ENCODE data around the gene AGBL1.
A peak's percentile ranks its signal among the peaks of the same experiment; 100 is the strongest.
"Not testable (repeated sequence)": the region's sequence is repeated elsewhere in the genome, so short reads cannot be mapped to it uniquely, and the experiment has no call there.

Gene AGBL1

DNA sequence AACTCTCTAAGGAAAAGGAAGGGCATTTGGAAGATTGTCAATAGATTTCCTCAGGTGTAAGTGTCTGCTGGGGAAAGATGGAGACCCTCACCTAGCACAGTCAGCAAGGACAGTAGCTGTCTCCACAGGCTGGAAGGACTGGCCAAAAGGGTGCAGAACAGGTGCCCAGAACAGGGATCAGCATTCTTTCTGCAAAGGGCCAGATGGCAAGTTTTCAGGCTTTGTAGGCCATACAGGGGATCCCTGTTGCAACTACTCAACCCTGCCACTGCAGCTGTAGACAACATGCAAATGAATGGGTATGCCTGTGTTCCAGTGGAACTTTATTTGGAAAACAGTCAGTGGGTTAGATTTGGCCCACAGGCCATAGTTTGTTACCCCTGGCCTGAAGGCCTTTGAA lies 8.1 kb downstream of the AGBL1 start:
- DNase-seq, result no peak

DNA sequence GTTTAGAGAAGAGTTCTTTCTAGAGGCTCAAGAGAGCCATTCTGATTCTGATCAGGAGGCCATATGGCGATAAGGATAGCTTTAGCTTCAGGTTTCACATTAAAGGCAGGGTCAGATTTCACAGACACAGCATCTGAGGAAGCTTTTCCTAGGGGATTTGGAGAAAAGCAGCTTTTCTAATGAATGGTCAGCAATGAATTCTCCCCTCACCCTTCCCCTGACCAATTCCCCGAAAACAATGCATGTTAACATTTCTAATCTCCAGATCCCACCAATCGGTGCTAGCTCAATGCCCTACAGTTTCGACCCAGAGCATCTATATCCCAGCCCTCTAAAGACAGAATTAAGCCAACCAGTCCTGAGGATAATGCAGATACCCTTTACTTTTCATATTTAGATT lies 9.8 kb downstream of the AGBL1 start:
- no peak for DNase-seq

DNA sequence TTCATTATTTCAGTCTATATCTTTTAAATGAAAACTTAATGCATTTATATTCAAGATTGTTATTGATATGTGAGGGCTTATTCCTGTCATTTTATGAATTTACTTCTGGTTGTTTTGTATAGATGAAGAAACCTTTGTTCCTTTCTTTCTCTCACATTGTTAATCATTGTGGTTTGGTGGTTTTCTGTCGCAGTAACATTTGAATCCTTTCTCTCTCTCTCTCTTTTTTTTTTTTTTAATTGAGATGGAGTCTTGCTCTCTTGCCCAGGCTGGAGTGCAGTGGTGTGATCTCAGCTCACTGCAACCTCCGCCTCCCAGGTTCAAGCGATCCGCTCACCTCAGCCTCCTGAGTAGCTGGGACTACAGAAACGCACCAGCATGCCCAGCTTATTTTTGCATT lies 22.1 kb downstream of the AGBL1 start:
- no peak for DNase-seq

DNA sequence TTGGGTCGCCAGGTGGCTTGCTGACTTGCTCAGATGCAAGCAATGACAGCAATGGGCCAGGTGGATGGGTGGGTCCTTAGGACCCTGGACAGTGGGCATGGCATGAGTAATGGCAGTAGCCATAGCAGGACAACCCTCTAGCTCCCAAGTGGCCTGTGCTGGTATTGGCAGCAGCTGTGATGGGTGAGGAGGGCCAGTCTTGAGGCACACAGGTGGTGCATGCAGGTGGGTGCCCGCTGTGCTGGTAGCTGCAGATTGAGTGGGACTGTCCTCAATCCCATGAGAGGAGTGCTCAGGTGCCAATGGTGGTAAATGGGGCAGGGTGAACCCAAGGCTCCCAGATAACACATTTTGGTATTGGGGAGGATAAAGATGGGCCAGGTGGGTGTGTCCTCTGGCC lies 24.2 kb downstream of the AGBL1 start:
- no peak for DNase-seq

DNA sequence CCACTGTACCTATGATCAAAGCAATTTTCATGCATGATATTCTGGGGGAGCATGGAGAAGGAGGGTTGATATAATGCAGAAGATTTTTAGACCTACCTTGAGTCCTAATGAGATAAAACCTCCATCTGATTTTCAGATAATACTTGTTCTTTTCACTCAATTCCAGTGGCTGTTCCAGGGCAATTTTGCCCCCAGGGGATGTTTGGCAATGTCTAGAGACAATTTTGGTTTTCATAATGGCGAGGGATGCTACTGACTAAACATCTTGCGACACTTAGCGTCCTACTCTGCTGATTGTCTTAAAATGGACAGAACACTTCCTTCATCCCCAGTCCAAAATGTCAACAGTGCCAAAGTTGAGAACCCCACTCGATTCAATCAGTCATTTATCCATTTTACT lies 26.6 kb downstream of the AGBL1 start:
- DNase-seq, result no peak

DNA sequence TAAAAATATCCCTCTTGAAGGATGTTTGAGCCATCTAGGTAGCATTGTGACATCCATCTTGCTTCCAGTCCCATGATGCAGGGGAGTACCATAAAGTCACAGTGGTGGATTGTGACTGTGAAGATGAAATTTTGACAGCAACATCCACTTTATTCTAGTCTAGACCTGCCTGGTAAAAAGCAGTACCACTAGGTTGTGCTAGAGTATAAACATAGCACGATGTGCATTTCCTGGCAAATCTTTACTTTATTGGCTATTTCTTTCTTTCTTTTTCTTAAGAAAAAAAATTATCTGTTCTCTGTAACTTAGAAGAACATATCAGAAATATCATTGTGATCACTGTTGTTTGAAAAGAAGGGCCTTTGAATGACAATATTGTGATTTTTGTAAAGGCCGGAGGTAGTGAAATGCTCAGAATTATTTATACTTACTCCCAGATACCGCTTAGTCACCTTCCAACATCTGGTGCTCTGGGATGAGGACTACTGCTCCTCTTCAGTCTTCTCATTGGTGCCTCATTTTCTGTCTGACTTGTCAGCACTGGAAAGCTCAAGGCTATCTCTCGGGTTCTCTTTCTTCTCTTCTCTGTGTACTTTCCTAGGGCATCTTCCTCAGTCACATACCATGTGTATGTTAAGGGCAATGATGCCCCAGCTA lies 35.6 kb downstream of the AGBL1 start:
- DNase-seq, result no peak

DNA sequence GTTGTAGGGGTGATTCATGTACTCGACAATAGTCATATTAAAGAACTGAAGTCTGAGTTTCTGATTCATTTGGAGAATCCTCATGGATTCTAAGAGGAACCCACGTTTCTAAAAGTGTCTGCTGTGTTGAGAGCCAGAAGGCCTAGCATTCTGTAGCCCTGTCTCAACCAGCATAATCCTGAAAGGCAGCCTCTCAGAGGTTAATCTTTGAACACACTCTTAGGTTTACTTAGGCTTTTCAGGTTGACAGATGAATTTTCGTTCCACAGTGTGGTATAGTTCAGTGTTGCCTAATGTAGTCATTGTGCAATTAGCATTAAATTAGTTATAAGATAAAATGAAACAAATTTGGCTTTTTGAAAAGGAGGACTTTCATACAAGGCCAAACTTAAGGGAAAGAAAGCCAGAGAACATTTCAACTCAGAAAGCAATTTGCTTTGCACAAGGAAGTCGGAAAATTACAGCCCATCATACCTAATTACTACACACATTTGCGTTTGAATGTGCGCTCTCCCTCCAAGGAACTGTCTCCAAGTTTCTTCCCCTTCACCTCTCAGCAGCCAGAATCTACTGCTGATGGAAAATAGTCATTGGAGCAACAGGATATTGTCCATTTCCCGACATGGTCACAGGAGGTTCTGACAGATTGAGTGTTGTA lies 42.0 kb downstream of the AGBL1 start:
- DNase-seq, result no peak

DNA sequence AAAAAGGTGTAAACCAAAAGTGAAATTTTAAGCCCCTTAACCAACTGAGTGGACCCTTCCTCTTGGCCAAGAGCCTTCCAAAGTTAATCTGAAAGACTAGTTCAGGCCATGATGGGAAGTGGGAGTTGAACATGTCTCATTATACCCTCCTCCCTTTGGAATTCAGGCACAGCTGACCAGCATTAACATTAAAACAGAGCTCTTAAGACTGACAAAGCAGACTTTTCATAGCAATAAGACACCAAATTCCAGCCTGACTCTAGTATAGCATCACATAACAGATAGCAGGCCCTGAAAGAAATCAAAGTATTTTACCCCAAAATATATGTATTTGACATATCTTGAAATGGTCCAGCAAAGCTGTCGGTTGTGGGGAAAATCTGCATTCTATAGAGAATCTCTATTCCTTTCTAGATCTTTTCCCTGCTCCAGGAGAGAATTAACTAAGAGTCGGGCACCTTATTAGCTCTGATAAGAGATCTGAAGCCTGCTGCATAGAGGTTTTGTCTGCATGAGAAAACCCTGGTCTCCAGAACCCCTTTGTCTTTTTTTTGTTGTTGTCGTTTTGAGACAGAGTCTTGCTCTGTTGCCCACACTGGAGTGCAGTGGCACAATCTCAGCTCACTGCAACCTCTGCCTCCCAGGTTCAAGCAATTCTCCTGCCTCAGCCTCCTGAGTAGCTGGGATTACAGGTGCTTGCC lies 43.2 kb downstream of the AGBL1 start:
- DNase-seq, result not testable (repeated sequence)

DNA sequence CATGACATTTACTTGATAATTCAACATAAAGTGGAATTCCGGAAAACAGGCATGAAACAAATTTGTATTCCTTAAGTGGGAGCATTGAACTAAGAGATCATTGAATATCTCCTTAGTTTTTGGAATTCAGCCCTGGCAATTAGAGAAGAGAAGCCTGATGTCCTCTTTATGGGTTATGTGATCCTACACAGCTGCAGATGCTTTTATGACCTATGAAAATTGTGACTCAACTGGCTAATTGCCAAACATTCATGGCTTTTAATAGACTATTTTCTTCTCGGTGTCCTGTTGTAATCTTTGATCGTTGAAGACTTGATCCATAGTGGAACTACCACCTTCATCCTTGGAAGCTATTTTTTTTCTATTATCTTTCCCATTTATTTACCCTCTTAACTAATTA lies 46.1 kb downstream of the AGBL1 start:
- DNase-seq, result no peak

DNA sequence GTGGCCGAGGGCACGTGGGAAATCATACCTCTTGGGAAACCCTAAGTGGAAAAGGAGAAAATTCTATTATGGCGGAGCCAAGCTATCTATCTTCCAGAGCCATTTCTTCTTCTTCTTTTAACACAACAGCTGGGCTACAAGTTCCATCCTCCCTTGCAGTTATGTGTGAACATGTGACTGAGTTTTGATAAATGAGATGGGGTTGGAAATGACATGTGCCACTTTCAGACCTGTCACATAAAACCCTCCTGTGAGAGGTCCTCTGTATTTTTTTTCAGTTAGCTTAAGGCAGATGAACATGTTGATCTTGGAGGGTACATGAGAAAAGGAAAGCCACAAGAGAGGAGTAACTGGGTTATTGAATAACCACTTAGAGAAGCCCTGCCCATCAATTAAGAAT lies 47.9 kb downstream of the AGBL1 start:
- DNase-seq, result no peak

DNA sequence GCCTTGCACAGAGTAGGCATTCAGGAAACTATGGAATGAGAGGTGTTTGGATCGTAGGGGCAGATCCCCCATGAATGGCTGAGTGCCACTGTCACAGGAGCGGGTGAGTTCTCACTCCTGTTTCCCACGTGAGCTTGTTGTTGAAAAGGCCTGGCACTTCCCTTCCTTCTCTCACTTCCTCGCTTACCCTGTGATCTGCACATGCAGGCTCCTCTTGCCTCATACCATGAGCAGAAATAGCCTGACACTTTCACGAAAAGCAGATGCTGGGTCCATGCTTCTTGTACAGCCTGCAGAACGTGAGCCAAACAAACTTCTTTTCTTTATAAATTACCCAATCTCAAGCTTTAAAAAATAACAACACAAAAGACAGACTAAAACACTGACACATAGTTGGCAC lies 55.4 kb downstream of the AGBL1 start:
- DNase-seq, result no peak

DNA sequence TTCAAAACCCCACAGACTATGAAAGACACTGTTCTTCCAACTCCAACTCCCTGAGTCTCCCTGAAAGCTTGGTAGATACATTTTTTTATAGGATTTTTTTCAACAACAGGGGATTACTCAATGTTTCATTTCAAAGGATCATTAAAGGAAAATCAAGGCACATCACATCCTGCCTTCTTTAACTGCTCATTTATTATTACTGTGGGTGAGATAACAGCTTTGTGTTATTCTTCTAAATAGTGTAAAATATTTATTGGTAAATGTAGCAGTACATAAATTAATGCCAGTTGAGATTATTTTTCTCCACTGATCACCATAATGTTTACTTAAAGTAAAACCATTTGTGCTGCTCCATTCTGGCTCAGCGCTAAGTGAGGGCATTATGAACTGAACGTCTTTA lies 57.2 kb downstream of the AGBL1 start:
- DNase-seq, result no peak

DNA sequence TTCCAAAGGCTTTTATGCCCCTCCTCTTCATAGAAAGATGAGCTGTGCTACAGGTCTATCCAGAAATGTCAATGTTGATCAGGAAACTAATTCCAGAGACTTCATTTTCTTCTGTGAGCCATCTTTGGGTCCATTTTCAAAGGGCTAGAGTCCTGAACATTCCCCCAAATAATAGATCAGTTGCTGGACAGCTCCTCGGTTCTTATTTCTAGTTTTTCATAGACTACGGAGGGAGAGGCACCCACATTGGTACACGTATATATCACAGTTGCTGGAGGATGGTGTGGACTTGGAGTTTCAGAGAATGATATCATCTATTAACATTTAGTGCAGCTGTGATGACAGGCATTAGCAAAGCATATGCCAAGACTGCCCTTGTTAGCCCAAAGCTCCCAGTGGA lies 59.1 kb downstream of the AGBL1 start:
- no peak for DNase-seq

DNA sequence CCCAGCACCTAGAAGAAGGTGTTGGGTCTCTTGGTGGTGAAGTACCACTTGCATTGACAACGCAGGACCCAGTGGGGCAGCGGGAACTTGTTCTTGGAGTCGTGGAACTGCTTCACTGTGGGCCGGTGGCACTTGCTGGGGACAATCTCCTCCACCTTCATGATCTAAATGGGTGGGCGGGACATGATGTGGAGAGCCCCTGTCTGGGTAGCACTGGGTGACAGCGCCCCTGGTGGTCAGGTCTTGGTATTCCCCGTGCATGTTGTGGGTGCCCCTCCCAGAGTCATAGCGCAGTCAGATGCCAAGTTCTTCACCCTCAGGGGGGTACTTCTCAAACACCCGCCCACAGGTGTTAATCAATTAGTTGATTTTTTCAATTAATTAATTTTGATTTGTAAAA lies 60.2 kb downstream of the AGBL1 start:
- DNase-seq, result peak; percentile 22

DNA sequence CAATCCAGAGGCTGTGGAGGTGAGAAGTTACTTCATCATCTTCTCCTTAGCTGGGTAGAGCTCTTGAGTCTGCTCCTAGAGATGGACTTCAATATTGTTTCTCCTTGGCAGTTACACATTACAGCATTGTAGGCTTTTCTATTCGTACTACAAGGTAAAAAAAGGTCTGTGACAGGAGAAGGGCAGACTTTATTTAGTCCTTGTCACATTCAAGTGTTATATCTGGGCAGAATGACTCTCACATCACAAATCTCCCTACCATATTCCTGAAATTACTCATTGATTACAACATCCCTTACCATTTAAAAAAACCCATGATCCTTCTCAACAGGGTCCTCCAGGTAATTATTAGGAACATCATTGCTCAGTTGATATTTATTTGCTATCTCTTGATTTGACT lies 75.0 kb downstream of the AGBL1 start:
- DNase-seq, result no peak

DNA sequence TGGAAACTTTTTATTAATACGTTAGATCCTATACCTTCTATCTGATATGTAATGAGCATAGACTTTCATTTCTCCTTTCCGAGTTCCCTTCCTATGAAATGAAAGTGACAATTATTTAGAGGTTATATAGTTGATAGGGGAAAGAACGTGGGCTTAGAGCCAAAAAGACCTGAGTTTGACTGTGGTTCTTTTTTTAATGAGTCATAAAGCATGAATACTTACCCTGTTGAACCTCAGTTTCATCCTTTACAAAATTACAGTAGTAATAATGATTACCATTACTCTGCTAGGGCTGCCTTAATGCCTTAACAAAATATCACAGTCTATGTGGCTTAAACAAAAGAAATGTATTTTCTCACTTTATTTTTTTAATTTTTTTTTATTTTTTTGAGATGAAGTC lies 75.9 kb downstream of the AGBL1 start:
- DNase-seq, result no peak

DNA sequence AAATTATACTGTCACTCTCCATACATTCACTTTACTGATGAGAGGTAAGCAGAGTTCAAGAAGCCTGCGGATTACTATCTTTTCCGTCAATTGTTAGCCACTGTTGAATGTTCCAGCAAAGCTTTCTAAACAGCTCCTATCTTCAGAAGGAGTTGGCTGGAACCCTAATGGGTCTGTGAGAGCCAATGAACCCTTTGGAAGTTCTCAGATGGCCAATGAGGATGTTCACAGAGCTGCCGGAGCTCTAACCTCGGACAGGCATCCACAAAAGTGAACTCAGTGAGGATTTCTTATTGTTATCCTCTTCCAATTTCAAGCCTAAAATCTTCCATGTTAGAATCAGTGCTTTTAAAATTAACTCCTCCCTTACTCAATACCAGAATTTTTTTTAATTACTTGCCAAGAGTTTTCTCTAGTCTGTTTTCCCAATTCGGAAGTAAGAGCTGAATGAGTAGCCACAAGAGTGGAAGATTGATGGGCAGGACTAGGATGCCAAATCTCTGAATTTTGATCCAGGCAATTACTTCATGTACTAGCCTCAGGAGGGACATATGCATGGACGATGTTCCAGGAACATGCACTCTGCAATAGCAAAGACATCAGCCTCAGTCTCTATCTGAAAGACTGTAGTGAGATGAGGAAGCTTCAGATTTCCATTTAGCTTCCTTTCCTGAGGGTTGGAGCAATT lies 78.1 kb downstream of the AGBL1 start:
- DNase-seq, result no peak

DNA sequence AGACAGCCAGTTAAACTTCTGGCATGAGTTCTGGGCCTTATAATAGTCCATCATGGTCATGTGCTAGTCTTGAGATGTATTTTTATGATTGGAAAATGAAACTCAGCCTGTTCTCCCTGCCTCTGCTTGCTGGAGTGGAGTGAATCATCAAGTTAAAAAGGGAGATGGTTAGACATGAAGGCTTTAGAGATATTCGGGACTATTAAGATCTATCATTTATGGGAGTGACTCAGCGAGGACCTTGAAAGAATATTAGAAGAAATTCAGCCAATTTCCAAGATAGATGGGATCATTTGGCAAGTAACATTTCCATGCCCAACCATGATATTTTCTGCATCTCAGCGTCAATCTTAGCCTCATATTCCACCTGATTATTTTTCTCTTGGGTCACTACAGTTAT lies 79.8 kb downstream of the AGBL1 start:
- no peak for DNase-seq

DNA sequence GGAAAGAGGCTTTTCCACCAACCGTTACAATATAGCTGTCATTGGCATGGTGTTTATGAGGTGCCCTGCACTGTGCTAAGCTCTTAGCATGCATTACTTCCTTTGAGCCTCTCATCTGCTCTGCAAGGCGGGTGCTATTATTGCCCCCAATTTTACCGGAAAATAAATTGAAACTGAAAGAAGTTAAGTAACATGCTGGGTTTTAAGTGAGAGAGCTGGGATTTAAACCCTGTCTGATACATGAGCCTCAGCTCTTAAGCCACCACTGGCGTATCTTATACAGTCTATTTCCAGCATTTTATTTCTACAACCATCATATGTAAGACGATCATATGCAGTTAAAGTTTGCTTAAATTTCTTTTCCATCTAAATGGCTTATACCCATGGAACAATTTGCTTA lies 81.6 kb downstream of the AGBL1 start:
- no peak for DNase-seq

DNA sequence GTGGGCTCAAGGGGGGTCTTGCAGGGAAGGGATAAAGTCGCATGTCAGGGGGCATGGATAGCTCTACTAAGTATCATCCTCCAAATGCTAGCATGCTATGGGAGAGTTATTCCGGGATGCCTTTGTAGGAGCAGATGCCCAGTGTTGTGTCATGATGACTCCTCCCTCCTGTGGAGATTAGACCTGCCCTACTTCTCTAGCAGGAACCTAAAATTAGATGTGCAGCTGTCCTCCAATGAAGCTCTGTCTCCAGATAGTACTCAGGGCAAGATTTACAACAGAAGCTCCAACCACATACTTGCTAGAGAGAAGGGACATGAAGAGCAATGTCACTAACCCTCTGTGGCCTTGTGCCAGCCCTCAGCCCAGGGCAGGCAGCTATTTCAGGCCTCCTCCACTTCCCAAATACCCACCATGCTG lies 82.5 kb downstream of the AGBL1 start:
- no peak for DNase-seq

DNA sequence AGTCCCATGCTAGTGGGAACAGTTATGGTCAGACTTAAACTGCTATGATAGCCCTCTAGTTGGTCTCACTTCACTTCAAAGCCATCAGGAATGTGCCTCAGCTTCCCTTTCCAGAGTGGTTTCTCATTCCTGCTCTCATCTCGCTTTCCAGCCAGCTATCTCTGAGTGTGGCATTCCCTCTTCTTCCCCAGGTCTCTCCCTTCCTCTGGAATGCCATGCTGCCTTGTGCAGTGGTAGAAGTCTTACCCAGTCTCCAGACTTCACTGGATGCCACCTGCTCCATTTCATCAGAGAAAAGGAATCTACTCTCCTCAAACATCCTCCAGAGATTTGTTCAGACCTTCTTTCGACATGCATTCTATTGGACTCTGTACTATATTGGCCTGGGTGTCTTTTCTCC lies 83.0 kb downstream of the AGBL1 start:
- no peak for DNase-seq

DNA sequence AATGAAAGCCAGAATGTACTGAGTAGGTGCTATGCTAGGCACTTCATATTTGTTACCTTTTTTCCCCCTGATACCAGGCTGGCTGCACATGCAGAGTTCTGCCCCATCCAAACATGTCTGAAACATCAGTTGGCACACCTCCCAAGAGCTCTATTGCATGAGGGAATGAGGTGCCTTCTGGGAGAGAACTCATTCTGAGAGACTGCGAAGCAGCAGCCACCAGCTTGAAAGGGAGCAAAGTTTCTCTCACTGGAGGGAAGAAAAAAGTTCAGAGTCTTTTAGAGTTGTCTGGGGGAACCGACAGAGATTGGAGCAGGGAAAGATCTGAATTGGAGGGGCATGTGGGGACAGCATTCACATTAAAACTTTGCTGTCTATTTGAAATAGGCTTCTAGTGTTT lies 84.1 kb downstream of the AGBL1 start:
- no peak for DNase-seq

DNA sequence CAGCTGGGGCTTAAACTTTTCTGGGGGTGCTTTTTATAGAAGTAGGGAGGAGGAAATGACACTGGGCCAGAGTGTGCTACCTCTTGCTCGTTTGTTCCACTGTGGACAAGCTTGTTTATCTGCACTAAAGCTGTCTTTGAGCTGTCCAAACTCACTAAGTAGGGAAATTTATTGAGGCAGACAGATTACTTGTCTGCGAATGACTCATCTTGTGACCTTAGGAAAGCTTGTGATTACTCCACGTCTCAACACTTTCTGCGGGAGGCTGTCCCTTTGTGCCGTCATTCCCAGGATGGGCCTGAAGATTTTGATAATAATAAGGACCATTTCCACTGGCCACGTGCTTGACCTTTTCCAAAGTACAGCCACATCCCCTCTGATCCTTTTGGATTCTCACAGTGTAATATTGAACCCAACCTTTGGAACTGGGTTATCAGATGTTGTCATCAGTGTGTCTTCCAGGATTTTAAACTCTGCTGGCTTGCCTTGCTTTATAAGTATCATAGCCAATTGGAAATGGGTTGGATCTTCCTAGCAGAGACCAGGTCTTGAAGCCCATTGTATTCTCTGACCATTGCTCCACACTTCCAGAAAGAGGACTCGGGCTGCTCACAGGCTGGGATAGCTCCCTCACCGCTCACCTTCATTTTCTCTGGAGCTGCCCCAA lies 84.7 kb downstream of the AGBL1 start:
- DNase-seq, result no peak

All from hematopoietic multipotent progenitor cell treated with erythropoietin and hydrocortisone succinate and interleukin-3 and kit ligand, for 4 days (in vitro differentiated cells).